ENCODE measurements around the gene RAB1B.
"Not testable (repeated sequence)": the region's sequence is repeated elsewhere in the genome, so short reads cannot be mapped to it uniquely, and the experiment has no call there.

Gene RAB1B

DNA sequence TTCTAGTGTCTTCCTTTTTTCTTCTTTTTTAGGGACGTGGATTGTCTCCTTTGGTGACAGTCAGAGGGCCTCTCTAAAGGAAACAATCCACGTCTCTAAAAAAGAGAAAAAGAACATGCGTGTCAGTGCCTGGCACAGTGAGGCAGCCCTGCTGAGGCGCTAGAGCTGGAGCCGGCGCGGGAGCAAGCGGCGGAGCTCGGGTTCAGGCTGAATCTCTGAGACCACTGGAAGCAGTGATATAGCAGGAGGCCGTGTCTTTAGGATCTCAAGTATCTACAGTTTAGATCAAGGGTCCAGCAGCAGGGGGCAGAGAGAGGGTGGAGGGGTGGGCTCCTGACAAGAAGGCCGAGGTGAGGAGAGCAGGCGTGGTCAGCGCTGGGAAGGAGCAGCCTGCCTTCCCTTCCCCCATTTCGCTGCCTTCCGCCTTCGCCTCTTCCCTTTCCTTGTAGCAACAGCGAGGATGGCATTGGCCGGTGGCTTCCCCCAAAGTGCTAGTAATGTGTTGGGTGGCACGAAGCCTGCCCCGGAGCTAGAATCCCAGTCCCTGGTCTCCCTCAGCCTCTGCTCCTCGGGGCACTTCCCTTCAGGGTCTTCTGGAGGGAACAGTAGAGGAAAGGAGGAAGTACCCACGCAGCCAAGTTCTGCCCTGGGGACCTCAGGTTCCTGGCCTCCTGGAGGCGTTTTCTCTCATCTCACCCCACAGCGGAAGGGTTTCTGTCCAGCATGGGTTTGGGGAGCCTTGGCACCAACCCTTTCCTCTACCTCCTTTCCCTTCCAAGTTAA lies 28.2 kb upstream of the RAB1B start:
- DNase-seq (ENCODE audit: low spot score), result no peak

DNA sequence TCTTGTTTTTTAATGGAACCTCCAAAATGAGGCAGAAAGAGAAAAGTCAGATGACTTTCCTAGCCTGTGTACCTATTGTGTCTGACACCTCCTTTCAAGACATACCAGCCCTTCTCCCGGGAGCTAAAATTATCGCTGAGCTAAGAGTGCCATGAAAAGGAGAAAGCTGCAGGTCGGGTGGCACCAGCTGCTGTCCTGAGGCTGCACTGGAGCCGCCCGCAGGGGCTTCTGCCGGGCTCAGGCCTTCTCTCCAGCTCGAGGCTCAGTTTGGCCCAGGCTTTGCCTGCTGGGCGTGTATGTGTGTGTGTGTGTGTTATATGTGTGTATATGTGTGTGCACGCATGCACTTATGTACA lies 27.7 kb upstream of the RAB1B start:
- no peak for DNase-seq (ENCODE audit: low spot score)

DNA sequence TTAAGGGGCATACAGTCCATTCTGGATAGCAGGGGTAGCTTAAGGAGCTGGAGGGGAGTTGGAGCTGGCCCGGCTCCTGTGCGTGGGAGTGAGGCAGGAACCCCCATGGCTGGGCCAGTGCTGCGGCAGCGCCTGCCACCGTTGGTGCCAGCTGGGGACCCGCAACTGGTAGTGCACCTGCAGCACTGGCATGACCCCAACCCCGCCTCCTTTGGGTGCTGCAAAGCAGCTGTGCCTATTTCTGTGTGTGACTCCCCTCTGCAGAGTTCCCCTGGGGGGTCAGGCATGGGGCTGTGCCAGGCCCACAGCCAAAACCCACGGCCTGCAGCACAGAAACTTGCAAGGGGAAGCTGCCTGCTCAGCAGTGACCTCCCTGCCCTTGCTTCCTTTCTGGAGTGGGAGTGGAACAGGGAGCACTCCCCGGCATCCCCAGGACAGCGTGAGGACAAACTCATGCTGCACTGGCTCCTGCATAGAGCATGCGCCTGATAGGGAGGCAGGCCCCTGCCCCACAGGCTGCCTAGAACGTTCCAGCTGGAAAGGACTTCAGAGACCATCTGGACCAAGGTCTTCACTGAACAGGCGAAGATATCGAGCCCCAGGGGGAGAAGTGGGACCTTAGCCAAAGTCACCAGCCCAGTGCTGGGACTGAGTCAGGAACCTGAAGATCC lies 26.2 kb upstream of the RAB1B start:
- DNase-seq (ENCODE audit: low spot score), result no peak

DNA sequence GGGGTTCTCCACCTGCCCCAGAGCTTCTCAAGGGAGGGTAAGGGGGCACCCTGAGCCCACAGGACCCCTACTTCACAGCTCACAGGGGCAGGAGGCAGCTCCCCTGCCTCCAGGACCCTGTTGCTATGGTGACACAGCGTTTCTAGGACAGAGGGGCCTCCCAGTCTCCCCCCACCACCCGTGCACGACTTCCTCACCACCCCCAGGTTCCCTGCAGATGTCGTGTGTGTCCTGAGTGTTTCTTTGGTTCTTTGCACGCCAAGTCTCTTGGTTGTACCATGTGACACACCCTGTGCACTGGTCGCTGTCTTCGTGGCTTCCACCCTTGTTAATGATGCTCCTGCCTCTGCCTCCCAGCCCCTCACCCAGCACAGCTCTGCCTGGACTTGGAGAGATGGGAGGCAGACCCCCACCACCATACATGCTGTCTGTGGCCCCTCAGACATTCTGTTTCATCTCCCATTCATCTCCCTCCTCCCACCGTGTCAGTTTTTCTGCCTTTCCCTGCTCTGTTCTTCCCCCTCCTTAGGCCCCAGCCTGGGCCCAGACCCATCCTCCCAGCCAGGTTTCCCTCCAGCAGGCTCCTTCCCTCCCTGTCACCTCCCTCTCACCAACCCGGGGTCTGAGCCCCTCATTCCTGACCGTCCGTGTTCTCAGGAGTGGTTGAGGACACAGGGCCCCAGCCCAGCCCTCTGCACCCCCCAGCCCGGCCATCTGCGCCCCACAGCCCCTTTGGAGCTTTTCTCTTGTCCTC lies 24.5 kb upstream of the RAB1B start:
- no peak for DNase-seq (ENCODE audit: low spot score)

DNA sequence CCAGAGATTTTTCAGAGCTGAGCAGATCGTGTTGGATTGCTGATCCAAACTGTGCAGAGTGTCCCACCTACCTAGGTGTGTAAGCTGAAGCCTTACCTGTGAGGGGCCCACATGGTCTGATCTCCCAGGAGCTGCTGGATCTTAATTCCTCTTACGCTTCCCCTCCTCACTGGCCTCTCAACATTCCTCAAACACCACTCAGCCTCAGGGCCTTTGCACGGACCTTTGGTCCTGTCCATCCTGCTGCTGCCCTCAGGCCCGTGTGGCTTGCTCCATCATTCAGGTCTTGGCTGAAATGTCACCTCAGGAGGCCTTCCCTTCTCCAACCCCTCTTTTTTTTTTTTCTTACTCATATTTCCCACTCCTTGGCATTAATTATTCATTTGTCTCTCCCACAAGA lies 21.1 kb upstream of the RAB1B start:
- DNase-seq (ENCODE audit: low spot score), result no peak

DNA sequence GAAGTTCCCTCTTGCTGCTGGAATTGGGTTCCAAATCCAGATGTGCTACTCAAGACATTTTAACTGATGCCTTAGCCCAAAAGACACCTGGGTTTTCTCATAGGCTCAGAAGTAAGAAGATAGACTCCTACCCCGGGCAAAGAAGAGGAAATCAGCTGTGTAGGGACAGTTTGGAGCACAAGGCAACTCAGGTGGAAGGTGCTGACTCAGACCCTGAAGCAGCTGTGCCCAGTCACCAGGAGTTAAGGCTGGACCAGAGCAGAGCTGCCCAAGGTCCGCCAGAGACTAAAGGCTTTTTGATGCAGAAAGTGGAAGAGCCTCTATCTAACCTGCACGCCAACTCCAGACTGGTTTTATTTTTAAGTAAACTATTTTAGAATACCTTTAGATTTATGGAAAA lies 20.6 kb upstream of the RAB1B start:
- DNase-seq (ENCODE audit: low spot score), result no peak

DNA sequence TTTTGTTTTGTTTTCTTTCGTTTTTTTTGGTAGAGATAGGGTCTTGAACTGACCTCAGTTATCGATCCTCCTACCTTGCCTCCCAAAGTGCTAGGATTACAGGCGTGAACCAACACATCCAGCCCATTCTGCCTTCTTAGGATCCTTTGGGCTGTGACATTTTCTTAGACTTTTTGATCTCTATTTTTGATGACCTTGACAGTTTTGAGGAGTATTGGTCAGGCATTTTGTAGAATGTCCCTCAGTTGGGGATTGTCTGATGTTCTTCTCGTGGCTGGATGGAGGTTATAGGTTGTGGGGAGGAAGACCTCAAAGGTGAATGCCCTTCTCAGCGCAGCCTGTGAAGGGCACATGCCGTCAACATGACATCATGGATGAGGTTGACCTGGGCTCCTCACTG lies 19.5 kb upstream of the RAB1B start:
- DNase-seq (ENCODE audit: low spot score), result no peak

DNA sequence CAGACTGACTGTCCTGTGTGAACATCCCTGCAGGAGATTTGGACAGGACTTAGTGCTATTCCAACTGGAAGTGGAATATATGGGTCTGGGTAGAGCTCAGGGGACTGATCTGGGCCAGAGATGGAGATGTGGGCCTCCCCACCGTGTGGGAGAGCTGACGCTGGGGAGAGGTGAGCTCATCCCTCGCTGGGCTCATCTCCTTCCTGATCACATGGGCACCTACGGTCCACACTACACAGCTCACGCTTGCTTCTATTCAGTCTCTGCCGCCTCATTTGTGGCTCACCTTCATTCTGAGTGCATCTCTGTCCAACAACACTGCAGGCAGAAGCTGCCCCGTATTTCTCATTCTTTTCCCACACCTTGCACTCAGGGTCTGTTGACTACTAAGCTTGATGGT lies 16.6 kb upstream of the RAB1B start:
- no peak for DNase-seq (ENCODE audit: low spot score)

DNA sequence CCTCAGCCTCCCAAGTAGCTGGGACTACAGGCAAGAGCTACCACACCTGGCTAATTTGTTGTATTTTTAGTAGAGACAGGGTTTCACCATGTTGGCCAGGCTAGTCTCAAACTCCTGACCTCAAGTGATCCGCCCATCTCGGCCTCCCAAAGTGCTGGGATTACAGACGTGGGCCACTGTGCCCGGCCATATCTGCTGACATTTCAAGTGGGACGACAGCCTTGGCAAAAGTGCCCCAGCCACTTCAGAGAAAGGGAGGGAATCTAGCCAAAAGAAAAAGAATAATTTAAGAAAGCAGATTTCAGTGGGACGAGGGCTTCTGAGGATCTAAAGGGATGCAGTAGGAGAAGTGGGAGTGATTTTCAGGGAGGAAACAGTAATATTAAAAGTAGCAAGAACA lies 15.4 kb upstream of the RAB1B start:
- DNase-seq (ENCODE audit: low spot score), result not testable (repeated sequence)

DNA sequence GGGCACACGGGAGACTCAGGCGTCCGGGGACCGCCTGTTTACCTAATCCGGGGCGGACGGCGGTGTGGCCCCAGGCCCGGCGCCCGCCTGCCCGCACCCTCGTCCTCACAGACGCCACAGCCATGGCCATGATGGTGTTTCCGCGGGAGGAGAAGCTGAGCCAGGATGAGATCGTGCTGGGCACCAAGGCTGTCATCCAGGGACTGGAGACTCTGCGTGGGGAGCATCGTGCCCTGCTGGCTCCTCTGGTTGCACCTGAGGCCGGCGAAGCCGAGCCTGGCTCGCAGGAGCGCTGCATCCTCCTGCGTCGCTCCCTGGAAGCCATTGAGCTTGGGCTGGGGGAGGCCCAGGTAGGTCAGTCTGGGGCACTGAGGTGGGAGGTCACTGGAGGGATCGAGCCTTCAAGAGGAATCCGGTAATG lies 10.0 kb upstream of the RAB1B start:
- DNase-seq (ENCODE audit: low spot score), result no peak

DNA sequence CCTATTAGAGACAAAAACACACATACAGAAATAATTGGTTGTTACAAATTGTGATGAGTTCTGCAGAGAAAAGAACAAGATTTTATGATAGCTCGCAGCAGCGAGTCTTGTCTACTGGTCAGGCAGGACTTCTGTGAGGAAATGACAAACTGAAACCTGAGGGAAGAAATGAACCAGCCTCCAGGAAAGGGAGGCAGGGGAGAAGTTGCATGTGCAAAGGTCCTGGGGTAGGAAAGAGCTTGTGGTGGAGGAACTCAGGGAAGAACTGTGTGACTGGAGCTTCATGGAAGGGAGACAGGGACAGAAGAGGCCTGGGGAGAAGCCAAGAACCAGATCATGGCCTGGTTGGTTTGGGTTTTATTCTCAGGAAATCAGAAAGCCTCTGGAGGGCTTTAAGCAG lies 9.2 kb upstream of the RAB1B start:
- no peak for DNase-seq (ENCODE audit: low spot score)

DNA sequence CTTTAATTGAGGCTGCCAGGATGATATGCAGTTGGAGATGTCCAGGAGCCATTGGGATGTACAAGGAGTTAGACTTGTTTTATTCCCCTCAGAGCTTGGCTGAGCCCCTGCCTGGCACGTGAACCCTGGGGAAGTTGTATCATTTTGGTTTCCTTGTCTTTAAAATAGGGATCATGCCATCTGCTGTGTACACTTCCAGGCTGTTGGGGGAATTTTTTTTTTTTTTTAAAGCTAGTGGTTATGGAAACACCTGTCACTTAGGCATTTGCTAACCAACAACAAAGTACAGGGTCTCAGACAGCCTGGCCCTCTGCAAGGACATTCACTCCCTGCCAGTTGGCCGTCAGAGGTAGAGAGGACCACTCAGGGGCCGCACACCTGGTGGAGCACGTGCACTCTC lies 8.5 kb upstream of the RAB1B start:
- no peak for DNase-seq (ENCODE audit: low spot score)

DNA sequence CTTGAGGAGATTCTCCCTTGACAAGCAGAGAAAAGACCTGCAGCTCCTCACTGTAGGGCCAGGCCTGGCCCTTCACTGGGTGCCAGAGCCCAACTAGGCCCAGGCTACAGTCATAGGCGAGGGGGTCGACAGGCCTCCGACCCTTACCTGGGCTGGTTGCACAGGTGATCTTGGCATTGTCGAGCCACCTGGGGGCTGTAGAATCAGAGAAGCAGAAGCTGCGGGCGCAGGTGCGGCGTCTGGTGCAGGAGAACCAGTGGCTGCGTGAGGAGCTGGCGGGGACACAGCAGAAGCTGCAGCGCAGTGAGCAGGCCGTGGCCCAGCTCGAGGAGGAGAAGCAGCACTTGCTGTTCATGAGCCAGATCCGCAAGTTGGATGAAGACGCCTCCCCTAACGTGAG lies 6.9 kb upstream of the RAB1B start:
- DNase-seq (ENCODE audit: low spot score), result no peak

DNA sequence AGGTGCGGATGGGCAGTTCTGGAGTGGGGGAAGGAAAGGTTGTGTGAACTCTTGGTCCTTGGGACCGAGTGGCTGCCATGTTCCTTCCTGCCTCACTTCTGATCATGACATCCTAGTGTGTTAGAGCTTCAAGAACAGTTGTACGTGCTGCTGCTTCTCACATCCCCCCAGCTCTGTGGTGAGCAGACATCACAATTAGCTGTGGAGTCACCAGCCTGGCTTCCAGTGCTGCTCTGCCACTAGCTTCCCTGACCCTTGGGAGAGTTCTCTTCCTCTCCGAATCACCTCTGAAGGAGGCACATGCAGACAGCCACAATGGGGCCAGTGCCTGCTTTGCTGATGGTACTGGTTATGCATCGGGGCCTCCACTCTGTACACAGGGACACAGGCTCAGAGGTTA lies 6.2 kb upstream of the RAB1B start:
- DNase-seq (ENCODE audit: low spot score), result no peak

DNA sequence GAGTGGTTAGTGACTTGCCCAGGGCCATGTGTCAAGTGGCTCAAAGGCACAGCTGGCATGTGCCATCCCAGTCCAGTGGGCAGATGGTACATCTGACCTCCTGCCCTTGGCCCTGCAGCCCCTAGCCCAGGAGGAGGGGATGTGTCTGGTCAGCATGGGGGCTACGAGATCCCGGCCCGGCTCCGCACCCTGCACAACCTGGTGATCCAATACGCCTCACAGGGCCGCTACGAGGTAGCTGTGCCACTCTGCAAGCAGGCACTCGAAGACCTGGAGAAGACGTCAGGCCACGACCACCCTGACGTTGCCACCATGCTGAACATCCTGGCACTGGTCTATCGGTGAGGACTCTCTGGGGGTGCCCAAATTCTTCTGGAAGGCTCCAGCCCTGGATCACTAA lies 5.7 kb upstream of the RAB1B start:
- DNase-seq (ENCODE audit: low spot score), result no peak

DNA sequence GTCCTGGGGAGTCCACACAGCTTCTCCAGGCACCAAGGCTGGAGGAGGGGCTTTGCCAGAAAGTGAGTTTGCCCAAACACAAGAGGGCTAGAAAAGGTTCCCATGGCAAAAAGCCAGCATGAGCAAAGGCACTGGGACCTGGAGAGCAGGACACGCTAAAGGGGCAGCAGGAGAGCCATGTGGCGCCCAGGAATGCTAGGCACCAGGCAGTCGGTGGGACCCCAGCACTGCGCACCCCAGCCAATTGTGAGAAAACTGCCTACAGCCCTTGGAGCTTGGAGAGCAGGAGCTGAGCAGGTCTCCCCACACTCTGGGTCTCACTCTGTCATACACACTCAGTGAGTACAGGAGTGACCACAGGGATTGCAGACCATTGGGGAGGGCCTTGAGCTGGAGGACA lies 5.2 kb upstream of the RAB1B start:
- DNase-seq (ENCODE audit: low spot score), result no peak

DNA sequence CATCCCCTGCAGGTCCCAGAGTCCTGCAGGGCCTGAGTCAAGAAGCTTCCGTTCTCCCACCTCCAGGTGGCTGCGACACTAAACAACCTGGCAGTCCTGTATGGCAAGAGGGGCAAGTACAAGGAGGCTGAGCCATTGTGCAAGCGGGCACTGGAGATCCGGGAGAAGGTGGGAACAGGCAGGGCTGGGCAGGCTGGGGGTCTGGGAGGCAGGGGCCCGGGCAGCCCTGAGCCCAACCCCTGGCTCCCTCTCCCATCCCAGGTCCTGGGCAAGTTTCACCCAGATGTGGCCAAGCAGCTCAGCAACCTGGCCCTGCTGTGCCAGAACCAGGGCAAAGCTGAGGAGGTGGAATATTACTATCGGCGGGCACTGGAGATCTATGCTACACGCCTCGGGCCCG lies 4.7 kb upstream of the RAB1B start:
- no peak for DNase-seq (ENCODE audit: low spot score)

DNA sequence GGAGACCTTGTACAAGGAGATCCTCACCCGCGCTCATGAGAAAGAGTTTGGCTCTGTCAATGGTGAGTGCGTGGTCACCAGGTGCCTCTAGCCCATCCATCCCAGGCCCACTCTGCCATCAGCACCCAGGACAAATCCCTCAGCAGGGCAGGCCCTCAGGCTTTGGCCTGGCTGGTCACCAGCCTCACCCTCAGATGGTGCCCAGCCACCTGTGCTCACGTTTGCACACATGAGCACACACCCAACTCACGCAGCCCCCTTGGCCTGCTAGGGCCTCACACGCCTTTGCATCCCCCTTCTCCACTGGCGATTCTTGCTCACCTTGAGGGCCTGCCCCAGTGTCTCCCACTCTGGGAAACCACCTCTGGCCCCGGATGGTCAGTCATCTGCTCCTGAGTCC lies 4.1 kb upstream of the RAB1B start:
- no peak for DNase-seq (ENCODE audit: low spot score)

DNA sequence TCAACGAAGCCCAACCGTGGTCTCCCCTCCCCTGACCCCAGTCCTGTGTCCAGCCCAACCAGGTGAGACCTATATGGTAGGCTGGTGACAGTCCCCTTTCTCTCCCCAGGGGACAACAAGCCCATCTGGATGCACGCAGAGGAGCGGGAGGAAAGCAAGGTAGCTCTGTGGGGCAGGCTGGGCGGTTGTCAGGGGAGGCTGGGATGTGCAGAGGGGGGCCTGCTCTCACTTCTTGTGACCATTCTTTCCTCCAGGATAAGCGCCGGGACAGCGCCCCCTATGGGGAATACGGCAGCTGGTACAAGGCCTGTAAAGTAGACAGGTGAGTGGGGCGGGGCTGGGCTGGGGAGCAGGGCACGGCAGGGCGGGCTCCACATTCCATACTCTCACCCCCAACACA lies 3.5 kb upstream of the RAB1B start:
- no peak for DNase-seq (ENCODE audit: low spot score)

DNA sequence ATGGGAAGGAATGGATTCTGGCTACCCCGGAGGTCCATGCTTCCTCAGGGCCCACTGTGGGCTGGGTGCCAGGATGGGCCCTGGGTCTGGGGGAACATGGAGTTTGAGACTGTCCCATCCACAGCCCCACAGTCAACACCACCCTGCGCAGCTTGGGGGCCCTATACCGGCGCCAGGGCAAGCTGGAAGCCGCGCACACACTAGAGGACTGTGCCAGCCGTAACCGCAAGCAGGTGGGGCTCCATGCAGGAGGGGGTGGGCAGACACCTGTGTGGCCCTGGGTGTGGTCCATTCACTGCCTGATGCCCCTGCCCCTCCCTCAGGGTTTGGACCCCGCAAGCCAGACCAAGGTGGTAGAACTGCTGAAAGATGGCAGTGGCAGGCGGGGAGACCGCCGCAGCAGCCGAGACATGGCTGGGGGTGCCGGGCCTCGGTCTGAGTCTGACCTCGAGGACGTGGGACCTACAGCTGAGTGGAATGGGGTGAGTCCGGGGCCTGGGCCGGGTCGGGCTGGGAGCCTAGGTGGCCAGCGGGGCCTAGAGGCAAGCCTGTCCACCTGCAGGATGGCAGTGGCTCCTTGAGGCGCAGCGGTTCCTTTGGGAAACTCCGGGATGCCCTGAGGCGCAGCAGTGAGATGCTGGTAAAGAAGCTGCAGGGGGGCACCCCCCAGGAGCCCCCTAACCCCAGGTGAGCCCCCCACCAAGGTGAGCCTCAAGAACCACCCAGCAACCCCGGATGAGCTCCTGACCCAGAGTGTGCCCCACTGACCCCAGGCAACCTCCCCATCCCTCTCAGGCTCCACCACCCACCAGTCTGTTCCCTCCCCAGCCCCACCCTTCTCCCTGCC lies 2.7 kb upstream of the RAB1B start:
- no peak for DNase-seq (ENCODE audit: low spot score)

DNA sequence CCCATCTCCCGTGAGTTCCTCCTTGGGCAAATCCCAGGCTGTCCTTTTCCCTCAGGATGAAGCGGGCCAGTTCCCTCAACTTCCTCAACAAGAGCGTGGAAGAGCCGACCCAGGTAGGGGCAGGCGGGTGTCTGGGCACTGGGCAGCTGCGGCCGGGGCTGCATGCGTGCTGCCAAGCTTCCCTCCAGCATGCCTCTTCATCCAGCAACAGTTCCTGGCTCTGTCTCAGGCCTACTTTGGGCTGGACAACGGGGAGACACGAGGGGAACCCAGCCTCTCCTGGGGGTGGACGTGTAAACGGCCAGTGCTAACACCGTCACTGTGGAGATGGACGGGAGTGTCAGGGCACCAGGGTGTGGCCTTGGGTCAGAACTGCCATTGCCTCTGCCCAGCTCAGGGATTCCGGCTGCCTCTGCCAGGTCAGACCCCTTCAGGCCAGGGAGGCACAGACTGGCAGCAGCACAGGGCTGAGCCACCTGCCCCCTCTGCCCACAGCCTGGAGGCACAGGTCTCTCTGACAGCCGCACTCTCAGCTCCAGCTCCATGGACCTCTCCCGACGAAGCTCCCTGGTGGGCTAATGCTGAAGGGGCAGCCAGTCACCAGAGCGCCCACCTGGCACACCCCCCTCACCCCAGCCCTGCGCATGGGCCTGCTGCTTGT lies 1.9 kb upstream of the RAB1B start:
- DNase-seq (ENCODE audit: low spot score), result no peak

DNA sequence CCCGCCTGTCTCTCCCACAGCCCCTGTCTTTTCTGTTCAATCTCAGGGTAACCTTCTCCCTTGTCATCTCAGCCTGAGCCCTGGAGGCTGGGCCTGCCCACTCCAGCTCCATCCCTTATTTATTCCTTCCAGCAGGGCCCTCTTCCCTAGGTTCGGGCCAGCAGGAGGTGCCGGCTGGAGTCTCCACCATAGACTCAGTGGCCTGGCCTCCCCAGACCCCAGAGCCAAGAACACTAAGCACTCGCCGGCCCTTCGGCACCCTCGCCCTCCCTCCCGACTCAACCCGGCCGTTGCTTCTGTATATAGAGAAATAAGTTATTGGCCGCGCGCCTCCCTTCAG lies 1.4 kb upstream of the RAB1B start:
- no peak for DNase-seq (ENCODE audit: low spot score)
